ENCODE results near the gene SMG9.

Gene SMG9

DNA sequence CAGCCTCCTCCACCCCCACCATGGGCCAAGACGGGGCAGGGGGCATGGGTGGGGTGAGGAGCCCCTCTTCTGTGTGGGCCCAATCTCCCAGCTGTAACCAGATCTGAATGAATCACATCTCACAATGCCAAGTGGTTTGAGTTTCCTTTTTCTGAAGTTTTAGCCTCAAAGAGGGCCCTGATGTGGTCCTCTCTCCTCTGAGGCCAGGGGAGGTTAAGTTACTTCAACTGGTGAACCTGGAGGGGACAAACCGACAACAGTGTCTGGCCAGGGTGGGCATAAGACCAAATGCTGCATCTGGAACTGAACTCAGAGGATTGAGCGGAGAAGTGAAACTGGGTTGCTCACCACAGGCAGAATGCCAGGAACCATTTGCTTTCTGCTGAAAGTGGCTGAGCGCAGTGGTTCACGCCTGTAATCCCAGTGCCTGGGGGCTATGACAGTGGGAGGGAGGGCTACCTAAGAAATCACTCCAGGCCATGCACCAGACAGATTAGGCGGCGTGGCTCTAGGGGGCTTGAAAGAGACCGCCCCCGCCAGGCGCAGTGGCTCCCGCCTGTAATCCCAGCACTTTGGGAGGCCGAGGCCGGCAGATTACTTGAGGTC, 54.3 kb downstream of the SMG9 start:
- peak; percentile 49 for DNase-seq (ENCODE audit: low read depth)
- TF ChIP-seq, protein P1, sequence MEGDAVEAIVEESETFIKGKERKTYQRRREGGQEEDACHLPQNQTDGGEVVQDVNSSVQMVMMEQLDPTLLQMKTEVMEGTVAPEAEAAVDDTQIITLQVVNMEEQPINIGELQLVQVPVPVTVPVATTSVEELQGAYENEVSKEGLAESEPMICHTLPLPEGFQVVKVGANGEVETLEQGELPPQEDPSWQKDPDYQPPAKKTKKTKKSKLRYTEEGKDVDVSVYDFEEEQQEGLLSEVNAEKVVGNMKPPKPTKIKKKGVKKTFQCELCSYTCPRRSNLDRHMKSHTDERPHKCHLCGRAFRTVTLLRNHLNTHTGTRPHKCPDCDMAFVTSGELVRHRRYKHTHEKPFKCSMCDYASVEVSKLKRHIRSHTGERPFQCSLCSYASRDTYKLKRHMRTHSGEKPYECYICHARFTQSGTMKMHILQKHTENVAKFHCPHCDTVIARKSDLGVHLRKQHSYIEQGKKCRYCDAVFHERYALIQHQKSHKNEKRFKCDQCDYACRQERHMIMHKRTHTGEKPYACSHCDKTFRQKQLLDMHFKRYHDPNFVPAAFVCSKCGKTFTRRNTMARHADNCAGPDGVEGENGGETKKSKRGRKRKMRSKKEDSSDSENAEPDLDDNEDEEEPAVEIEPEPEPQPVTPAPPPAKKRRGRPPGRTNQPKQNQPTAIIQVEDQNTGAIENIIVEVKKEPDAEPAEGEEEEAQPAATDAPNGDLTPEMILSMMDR (IDR thresholded peaks at IDR 0.05; ENCODE audit: low read depth, low read length): no peak
- no peak for TF ChIP-seq MYC (IDR thresholded peaks at IDR 0.05; ENCODE audit: low read depth, low read length)
- TF ChIP-seq, protein P2, sequence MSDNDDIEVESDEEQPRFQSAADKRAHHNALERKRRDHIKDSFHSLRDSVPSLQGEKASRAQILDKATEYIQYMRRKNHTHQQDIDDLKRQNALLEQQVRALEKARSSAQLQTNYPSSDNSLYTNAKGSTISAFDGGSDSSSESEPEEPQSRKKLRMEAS (IDR thresholded peaks at IDR 0.05; ENCODE audit: low read depth, low read length): no peak
- TF ChIP-seq POLR2A (IDR thresholded peaks at IDR 0.05; ENCODE audit: extremely low read depth, insufficient read length): no peak
- H3K4me3 ChIP-seq (ENCODE audit: low read depth, low read length): no peak overlapping the region

DNA sequence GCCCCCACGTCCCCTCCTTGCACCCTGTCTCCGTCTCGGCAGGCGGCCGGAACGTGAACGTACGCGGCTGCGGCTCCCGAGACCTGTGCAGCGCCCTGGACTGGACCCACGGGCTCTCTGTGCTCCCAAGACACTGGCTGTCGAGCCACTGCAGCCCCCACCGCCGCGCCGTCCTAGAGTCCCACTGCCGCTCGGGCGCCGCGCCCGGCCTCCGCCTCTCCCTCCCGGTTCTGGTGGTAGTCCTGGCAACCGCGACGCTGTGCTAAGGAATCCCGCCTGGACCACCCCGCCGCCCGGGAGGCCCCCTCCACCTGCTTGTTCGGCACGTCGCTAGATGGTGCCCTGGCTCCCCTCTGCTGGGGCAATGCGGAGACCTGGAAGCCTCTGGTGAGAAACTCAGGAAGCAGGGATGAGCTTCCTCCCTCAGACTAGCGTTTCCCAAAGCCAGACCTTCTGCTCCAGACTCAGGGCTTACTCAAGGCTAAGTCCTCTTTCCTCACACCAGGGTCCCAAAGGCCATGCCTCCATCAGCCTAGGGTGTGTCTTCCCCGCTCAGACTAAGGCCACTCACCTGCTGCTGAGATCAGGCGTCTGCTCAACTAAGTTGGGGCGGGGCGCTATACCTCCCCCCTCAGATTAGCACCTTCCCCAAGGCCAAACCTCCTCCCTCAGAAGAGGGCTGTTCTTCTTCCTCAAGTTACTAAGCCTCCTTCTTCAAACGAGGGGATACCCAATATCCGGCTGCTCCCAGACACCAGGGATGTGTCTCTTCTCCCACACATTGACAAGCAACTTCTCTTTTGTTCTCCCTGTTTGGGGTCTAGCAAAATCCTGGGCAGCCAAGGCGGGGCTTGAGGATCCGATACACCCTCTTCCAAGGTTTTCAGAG, 55.0 kb downstream of the SMG9 start:
- no peak overlapping the region for H3K4me3 ChIP-seq (ENCODE audit: low read depth, low read length)
- TF ChIP-seq, protein P2 (IDR thresholded peaks at IDR 0.05; ENCODE audit: low read depth, low read length): no peak
- TF ChIP-seq POLR2A (IDR thresholded peaks at IDR 0.05; ENCODE audit: extremely low read depth, insufficient read length) (no peak), MYC (IDR thresholded peaks at IDR 0.05; ENCODE audit: low read depth, low read length) (no peak)
- no peak for DNase-seq (ENCODE audit: low read depth)

DNA sequence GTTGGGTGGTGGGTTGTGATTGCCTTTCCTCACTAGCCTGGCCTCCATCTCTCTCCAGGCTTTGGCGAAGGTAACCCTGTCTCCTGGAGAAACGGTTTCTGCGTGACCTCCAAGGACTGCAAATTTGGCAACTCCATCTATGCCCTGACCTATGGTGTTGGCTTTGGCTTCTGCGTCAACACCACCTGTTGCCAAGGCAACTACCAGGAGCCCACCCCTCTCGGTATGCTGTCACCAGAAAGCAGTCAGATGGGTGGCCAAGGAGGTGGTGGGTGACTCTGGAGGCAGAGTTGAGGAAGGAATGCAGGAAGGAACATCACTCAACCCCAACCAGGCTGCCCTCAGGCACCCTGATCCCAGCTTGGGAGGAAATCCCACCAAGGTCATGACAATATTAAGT, 57.5 kb downstream of the SMG9 start:
- no peak overlapping the region for H3K4me3 ChIP-seq (ENCODE audit: low read depth, low read length)
- TF ChIP-seq, protein P2 (IDR thresholded peaks at IDR 0.05; ENCODE audit: low read depth, low read length): no peak
- TF ChIP-seq MYC (IDR thresholded peaks at IDR 0.05; ENCODE audit: low read depth, low read length) (no peak), POLR2A (IDR thresholded peaks at IDR 0.05; ENCODE audit: extremely low read depth, insufficient read length) (no peak)
- TF ChIP-seq, protein P1 (IDR thresholded peaks at IDR 0.05; ENCODE audit: low read depth, low read length): no peak
- DNase-seq (ENCODE audit: low read depth): no peak

DNA sequence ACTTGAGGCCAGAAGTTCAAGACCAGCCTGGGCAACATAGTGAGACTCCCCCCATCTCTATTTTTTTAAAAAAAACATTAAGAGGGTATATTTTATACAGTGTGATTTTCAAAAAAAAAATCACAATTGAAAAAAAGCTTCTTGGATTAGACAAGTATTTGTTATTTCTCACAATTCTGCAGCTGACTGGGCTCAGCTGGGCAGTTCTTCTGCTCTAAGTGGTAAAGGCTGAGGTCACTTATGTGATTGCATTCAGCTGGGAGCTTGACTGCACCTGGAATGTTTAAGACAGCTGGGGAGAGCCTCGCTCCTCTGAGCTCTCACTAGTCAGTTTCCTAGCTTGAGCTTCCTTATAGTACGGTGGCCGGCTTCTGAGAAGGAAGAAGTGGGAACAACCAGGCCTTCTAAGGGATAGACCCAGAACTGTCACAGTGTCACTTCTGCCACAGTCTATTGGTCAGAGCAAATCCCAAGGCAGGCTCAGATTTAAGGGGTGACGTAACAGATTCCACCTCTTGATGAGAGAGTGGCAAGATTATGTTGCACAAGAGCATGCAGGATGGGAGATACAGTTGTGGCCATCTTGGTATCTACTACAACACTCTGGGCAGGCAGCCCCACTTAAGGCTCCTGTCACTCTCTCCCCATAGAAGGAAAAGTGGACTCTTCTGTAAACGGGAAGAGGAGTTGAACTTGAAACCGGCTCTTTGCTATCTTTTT, 58.6 kb downstream of the SMG9 start:
- DNase-seq (ENCODE audit: low read depth): peak; percentile 39
- H3K4me3 ChIP-seq (ENCODE audit: low read depth, low read length): no peak overlapping the region
- TF ChIP-seq, protein P1 (IDR thresholded peaks at IDR 0.05; ENCODE audit: low read depth, low read length): no peak
- TF ChIP-seq, protein P2 (IDR thresholded peaks at IDR 0.05; ENCODE audit: low read depth, low read length): no peak
- TF ChIP-seq MYC (IDR thresholded peaks at IDR 0.05; ENCODE audit: low read depth, low read length): no peak
- no peak for TF ChIP-seq POLR2A (IDR thresholded peaks at IDR 0.05; ENCODE audit: extremely low read depth, insufficient read length)

DNA sequence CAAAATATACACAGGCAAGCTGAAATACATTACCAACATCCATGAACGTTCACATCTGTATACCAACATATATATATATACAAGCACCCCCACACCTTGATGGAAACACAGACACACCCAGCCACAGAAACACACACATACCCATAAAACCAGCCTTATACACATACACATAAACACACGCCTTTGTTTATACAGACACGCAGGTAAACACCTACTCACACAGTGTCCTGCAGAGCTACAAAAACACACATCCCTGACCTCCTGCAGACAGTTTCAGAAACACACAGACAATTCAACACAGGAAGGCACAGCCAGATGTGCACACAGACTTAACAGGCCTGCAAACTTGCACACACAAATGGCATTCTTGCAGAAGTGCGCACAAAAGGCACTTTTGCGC, 60.2 kb downstream of the SMG9 start:
- TF ChIP-seq, protein P2 (IDR thresholded peaks at IDR 0.05; ENCODE audit: low read depth, low read length): no peak
- TF ChIP-seq, protein P1 (IDR thresholded peaks at IDR 0.05; ENCODE audit: low read depth, low read length): no peak
- no peak for TF ChIP-seq POLR2A (IDR thresholded peaks at IDR 0.05; ENCODE audit: extremely low read depth, insufficient read length)
- TF ChIP-seq MYC (IDR thresholded peaks at IDR 0.05; ENCODE audit: low read depth, low read length): no peak
- DNase-seq (ENCODE audit: low read depth): no peak
- no peak overlapping the region for H3K4me3 ChIP-seq (ENCODE audit: low read depth, low read length)

All from NB4 (cell line).